CD4-positive, alpha-beta T cell treated with Interleukin-4 for 1 hour (primary cell): Measurements from ENCODE around the gene CDYL2.

Source experiments
- DNase-seq, 2 donors: peaks; one replicate each; pipeline ENCODE4 v3.0.0-alpha.2; 2020 to 2022

CDYL2 gene

DNA sequence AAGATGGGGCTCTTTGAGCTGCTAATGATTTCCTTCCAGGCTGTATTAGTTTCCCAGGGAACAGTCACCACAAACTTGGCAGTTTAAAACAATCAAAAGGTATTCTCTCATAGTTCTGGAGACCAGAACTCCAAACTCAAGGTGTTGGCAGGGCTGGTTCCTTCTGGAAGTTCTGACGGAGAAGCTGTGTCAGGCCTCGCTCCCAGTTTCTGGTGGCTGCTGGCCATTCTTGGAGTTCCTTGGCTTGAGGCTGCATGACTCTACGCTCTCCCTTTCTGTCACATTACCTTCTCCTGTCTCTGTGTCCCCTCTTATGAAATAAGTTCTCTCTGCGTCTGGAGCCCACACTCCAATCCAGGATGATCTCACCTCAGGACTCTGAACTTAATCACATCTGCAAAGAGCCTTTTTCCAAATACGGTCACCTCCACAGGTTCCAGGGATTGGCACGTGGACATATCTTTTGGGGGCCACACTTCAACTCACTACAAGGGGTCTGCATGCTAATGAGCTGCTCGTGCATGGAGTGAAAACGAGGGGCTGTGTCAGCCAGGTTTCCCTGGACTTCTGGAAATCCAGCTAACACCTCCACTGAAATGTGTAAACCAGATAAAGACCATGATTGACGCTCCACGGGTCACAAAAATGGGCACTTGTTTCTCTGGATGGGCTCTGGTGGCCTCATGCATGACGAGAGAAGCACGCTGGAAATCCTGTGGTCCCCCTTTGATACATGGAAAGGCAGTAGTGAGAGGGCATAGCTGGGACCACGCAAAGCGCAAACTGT is 185.3 kb downstream of the CDYL2 start:
- DNase-seq = no peak

DNA sequence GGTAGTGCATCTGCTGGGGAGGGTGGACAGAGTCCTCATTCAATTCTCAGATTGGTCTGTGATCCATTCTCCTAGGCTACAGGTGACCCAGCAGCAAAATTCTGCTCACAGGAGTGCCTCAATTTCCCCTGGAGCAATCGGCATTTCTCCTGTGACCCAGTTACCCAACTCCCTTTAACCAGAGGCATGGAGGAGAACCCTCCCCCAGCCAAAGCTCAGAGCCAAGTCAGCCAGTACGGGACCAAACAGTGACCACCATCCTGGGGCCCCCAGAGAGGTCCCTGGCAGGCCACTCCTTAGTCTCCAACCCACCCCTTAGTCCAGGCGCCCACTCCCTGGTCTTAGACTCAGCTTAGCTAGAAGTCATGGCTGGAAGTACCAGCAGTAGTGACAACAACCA is 188.0 kb downstream of the CDYL2 start:
- DNase-seq = no peak

DNA sequence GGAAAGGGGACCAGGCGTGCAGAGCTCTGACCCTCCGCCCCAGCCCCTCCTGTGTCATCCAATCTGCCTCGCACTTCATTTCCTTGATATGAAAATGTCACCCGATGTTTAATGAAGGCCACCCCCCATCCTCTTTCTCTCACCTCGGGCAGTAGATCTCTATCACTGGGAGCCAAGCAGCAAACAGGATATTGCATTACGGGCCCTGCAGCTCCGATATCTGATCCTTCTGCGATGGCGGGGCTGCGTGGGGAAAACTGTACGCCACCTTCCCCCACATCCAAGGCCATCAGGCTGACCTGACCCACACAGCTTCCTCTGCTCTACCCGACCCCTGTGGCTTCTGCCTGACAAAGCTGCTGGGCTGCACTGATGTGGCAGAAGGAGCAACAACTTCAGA is 188.7 kb downstream of the CDYL2 start:
- DNase-seq = no peak

DNA sequence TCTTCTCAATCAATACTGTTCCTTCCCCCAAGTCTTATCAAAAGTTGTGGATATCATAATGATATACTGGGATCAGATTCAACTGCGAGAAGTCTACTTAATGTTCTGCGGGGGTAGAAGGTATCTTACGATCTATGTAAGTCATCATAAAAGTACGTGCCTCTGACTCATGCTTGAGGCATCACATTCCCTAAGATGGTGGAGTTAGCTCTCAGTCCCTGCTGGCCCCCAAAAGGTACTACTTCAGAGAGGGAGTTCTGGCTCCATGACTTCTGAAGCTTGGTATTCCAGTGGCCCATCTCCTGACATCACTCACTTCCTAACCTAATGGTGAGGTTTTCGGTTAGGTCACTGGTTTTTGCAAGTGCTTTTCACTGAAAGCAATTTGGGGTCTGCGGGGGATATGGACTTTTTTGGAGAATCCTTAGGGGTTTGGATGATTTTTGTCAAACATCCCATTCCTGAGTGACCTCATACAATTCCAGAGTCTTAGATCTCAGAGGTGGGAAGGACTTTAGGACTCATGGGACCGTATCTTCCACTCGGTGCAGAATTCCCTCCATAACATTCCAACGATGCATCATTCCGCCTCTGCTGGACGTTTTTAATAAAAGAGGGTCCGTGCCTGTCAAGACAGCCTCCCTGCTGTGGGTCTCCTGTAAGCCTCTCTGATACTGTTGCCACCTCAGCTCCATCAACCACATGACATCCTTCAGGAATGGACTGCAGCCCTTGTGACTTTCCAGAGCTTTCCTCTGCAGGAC is 189.3 kb downstream of the CDYL2 start:
- DNase-seq = no peak

- DNase-seq = no peak
These were observed 191.9 kb downstream of the CDYL2 start for GRCh38 chr16:80612461-80613017.

GRCh38 chr16:80611930-80612327 is 192.5 kb downstream of the CDYL2 start:
- no peak for DNase-seq

DNA sequence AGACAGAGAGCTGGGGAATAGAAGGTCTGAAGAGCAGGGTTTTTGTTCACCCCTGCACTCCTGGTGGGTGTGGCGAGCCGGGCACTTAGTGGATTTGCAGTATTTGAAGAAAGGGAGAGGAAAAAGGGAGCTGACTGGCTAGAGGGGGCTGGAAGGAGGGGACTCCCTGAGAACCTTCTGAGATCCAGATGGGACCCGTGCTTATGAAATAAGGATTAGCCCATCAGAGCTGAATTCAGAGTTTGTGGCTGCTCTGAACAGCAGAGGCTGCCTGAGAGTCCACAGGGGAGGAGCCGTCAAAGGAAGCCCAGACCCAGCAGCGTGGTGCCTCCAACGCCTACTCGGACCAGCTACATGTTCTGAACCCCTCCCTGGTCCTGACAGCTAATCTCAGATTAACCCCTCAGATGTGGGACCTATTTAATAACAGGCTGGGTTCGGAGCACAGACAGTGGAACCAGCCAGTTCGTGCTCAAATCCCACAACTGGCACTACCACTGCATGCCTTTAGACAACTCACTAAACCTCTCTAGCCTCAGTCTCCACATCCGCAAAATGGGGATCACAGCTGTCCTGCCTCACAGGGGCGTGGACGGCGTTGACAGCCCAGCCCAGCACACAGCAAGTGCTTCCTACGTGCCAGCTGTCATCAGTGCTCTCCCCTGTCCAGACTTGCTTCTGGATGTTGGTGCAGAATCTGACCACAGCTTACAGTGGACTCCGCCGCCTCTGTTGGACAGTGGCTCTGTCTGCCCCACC is 193.0 kb downstream of the CDYL2 start:
- DNase-seq = no peak

DNA sequence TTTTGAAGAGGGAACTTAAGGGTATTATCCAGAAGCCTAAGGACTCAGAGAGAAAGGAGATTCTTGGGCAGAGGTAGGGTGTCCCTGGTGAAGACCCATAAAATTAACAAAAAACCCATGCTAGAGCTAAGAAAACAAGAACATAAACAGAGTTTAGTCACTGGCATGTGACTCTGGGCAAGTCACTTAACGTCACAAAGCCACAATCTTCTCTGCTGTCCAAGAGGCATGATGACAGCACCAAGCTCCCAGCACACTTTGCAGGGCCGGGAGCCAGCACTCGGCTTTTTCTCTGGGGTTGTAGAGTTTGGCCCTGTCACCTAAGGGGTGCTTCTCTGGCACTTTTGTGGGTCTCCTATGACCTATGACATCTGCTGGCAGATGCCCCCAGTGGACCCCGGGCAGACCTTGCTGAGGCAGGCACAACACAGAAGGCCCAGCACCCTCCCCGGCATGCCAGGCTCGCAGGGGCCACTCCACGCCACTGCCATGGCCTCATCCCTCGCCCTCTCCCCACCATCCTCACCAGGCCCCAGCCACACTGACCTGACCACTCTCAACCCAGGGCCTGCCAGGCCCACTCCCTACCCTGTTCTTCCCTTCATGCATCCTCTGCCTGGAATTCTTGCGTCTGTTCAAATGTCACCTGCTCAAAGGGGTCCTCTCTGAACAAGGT is 193.8 kb downstream of the CDYL2 start:
- DNase-seq = no peak

- DNase-seq = no peak
These were observed 195.5 kb downstream of the CDYL2 start for GRCh38 chr16:80608946-80609345.

- DNase-seq = no peak
These were observed 197.2 kb downstream of the CDYL2 start for GRCh38 chr16:80607204-80607603.

- no peak for DNase-seq
These were observed 198.1 kb downstream of the CDYL2 start for GRCh38 chr16:80606221-80606766.

- no peak for DNase-seq
These were observed 199.6 kb downstream of the CDYL2 start for GRCh38 chr16:80604600-80605355.

DNA sequence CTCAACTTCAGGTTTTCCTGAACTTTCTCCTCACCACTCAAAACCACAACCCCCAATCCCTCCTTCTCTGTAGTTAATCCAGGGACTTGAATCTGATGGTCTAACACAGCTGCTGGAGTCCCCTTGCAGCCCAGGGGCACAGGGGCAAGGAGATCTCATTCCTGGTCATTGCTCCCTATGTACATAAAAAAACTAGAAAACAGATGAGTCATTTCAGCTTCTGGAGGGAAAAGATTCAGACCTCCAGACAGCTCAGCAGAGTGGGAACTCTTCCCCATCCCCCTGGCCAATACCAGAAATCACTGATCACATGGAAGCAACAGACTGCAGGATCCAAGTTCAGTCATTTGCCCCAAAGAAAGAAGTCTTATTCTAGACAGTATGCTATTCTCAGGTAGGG is 201.5 kb downstream of the CDYL2 start:
- no peak for DNase-seq

DNA sequence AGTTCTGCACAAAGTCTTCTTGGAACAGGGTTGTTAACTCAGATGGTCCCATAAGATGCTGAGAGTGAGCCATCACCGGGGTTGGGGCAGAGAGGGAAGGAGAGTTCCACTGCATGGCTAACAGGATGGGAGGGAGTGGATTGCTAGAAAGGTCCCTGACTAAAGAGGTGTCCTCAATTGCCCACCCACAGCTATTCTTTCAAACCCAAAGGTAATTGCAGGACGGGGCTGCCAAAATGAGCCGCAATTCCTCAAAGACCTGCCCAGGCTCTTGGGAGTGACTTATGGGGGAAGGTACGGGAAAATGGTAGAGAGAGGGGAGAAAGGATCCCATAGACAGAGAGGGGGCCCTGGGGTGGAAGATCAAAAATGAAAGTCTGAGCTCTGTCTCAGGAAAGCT is 203.2 kb downstream of the CDYL2 start:
- no peak for DNase-seq

DNA sequence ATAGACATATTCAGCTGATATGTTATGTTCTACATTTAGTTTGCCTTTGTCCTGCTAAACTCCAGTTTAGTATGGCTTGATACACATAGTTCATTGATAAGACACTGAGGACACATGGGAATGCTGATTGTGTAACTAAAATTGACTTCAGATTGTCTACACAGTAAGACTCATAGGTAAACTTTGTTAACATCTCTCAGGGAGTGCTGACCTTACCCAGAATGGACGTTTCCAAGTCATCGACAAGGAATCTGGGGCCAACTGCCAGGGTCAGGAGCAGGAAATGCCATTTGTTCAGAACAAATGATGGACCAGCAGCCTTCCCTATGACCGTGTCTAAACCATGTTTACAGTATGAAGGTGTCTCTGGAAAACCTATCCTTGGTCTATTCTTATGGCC is 204.9 kb downstream of the CDYL2 start:
- no peak for DNase-seq

- no peak for DNase-seq
These were observed 207.7 kb downstream of the CDYL2 start for GRCh38 chr16:80596507-80597207.

- no peak for DNase-seq
These were observed 209.6 kb downstream of the CDYL2 start for GRCh38 chr16:80594756-80595155.

- DNase-seq = no peak
These were observed 212.1 kb downstream of the CDYL2 start for GRCh38 chr16:80592273-80592672.

DNA sequence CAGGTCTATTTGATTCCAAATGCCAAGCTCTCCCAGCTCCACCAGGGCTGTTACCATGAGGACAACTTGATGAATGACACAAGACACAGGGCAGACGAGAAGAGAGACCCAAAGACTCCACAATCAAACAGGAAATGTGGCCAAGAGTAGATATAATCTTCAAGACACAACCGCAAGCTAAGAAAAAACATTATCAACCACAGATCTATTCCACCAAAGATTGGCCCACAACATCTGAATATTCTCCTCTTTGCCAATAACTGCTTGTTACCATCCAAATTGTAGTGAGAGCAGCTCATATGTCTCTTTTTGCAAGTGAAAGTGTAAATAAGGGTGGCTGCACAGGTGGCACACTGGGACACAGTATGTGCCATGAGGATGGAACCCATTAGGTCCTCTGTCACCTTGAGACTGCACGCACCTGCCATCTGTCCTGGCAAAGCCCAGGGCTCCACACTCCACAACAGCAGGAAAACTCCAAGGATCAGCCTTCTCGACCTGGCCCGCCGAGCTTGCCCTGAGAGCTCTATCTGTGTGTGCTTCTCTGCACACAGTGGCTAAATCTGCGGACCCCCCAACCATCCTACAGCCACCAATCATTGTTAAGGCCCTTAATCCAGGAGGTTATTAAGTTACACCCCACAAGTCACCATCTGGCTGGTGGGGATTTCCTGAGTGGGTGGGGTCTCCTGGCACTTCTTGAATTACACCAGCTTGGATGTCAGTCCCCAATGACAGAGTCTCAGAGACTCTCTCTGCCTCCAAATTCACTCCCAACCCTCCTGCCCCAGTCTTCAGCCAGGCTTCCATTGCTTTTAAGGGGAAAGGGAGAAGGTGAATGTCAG is 213.1 kb downstream of the CDYL2 start:
- peak in 1 of 2 donors; percentile 75 for DNase-seq

GRCh38 chr16:80587071-80587470 is 217.3 kb downstream of the CDYL2 start:
- no peak for DNase-seq
